ENCODE measurements around the gene SEC11A. TPM values are rescaled to one million over a fixed set of nuclear protein-coding genes. Genes with fewer than 3 reads are reported as not detected.

The SEC11A gene
- total RNA-seq, 1 donor, result 292 TPM

GRCh38 chr15:84620626-84621025 lies 95.3 kb downstream of the SEC11A start:
- no peak for TF ChIP-seq CTCF (IDR thresholded peaks at IDR 0.05; ENCODE audit: insufficient read depth, low read length)
- no peak for DNase-seq (ENCODE audit: low read depth)
- H3K4me3 ChIP-seq (ENCODE audit: low read depth, low read length), result no peak overlapping the region

Other genes starting within 250 kb of the SEC11A start
- gene ZSCAN2, start 115.1 kb downstream of the SEC11A start, total RNA-seq (ENCODE audit: low replicate concordance), result 5.2 and 25.5 TPM in 2 replicates
- 26.8 and 38.0 TPM in 2 replicates for gene WDR73, start 61.9 kb downstream of the SEC11A start, total RNA-seq (ENCODE audit: low replicate concordance)
- gene NMB, start 57.9 kb downstream of the SEC11A start, total RNA-seq (ENCODE audit: low replicate concordance), result 4.1 TPM in 1 of 2 replicates, not detected in the other
- 7.4 and 11.7 TPM in 2 replicates for gene ZNF592, start 32.5 kb upstream of the SEC11A start, total RNA-seq (ENCODE audit: low replicate concordance)
- gene ALPK3, start 101.2 kb upstream of the SEC11A start, total RNA-seq (ENCODE audit: low replicate concordance), result 0.18 and 0.65 TPM in 2 replicates
- gene SLC28A1, start 168.5 kb upstream of the SEC11A start, total RNA-seq (ENCODE audit: low replicate concordance), result not detected in 2 replicates

Data from fibroblast of the aortic adventitia (primary cell).